22Rv1 (cell line): ENCODE results near the gene ZNF622.

ENCODE experiments used
- H3K27ac ChIP-seq: fragments of 450-650 bp; 2 replicates; pipeline ENCODE4 v1.5.1; 2017
- ZFX ChIP-seq: fragments of 450-650 bp; IDR thresholded peaks from 2 replicates; pipeline ENCODE4 v1.6.1; 2017; ENCODE audit warnings: antibody characterized with exemption, borderline replicate concordance
- TF ChIP-seq, protein P1 (sequence below): fragments of 450-650 bp; IDR thresholded peaks from 2 replicates; pipeline ENCODE4 v1.5.1; 2017; ENCODE audit warnings: mild to moderate bottlenecking

ZNF622 gene

DNA sequence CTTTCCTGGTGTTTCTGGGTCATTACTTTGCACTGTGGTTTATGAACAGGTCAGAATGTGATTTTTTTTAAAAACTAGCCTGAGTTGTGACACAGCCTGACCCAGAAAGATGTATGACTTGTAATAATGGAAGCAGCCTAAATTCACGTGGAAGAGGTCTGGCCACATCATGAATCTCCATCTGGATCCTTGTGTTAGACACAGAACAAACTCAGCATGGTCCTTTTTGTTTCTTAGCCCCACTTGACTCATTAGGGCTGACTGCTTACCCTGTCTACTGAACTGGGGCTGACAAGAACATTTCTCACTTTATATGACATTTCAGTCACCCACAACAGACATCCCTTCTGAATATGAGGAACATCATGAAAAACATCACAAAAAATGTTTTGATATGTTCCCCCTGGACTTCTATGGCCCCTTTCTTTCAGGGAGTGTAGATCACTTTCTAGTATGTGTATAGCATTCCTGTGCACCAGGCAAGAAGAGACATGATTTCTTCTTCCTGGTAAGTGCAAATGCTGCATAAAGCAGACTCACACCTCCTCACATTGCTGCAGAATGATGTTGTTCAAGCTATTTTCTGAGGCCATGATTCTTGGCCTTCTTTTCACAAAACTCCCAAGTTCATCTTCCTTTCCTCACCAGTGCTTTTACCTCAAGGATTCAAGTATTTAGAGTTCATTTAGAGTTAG, 52.3 kb downstream of the ZNF622 start:
- no peak overlapping the region for H3K27ac ChIP-seq
- TF ChIP-seq, protein P1, sequence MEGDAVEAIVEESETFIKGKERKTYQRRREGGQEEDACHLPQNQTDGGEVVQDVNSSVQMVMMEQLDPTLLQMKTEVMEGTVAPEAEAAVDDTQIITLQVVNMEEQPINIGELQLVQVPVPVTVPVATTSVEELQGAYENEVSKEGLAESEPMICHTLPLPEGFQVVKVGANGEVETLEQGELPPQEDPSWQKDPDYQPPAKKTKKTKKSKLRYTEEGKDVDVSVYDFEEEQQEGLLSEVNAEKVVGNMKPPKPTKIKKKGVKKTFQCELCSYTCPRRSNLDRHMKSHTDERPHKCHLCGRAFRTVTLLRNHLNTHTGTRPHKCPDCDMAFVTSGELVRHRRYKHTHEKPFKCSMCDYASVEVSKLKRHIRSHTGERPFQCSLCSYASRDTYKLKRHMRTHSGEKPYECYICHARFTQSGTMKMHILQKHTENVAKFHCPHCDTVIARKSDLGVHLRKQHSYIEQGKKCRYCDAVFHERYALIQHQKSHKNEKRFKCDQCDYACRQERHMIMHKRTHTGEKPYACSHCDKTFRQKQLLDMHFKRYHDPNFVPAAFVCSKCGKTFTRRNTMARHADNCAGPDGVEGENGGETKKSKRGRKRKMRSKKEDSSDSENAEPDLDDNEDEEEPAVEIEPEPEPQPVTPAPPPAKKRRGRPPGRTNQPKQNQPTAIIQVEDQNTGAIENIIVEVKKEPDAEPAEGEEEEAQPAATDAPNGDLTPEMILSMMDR: no peak
- no peak for TF ChIP-seq ZFX

DNA sequence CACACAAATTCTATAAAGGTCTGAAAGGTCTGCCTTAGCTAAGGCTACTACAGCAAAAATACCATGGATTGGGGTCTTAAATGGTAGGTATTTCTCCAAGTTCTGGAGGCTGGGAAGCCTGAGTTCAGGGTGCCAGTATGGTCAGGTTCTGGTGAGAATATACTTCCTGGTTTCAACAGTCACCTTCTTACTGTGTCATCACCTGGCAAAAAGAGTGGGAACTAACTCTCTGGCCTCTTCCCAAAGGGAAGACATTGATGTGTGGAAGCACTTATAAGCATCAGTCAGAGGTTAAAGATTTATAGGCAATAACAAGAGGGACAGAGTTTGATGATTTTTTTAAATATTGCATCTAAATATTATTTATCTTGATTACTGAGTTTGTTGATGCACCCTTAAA, 53.0 kb downstream of the ZNF622 start:
- H3K27ac ChIP-seq: no peak overlapping the region
- TF ChIP-seq, protein P1: no peak
- no peak for TF ChIP-seq ZFX

DNA sequence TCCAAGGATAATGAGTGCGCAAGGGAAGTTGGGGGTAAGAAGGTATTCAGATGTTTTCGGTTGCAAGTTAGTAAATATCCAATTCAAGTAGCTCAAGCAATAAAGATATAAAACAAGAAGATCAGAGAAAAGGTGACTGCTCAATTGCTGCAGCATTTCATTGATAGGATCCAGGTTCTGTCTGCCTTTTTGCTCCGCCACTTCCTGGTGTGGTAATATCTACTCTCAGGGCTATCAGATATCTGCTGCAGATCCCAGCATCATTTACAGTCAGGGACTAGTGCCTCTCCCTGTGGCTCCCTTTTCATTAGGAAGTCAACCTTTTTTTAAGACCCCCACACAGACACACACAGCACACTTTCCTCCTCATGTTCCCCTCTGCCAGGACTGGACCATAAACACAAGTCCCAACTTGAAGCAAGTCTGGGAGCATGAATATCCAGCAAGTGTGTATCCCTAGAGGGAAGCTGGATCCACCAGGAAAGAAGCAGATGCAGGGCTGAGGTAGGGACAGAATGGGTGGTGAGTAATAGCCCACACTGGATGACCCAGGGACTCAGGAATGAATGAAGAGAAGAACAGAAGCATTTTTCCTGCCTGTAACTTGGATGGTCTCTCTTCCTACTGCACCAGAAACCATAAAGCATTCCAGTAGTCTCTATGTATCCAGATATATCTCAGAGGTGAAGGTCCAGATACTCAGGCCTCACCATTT, 53.7 kb downstream of the ZNF622 start:
- H3K27ac ChIP-seq: no peak overlapping the region
- TF ChIP-seq ZFX: no peak
- TF ChIP-seq, protein P1: no peak

DNA sequence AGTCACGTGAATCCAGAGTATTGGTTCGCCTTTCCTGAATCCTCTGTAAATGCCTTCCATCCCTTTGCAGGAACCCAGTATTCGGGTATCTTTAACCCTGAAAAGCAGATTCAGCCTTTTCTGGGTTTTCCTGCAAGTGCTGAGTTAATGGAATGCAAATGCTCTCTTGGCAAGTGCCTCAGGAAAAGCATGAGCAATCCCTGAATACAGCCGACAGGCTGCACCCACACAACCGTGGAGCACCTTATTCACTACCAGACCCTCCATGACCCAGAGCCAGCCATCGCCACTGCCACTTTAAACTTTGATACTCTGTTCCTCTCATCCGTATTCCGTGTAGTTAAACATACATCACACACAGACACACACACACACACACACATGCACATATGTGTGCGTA, 54.4 kb downstream of the ZNF622 start:
- TF ChIP-seq ZFX: no peak
- TF ChIP-seq, protein P1: no peak
- no peak overlapping the region for H3K27ac ChIP-seq

DNA sequence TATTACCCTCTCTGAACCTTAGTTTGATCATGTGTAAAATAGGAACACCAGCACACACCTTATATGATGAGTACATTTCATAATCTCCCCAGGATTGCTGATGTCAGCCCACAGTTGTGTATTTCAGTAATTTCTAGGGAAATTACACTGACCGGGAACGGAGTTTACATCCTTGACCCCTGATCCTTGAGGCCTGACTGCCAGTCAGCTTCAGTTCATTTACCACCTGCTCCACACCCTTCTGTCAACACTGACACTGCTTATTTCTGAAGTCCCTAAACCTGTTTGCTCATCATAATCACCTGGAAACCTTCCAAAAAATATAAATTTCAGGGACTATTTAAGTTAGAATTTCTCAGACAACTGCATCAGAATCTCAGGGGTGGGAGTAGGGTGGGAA, 55.3 kb downstream of the ZNF622 start:
- no peak overlapping the region for H3K27ac ChIP-seq
- TF ChIP-seq, protein P1: no peak
- no peak for TF ChIP-seq ZFX

DNA sequence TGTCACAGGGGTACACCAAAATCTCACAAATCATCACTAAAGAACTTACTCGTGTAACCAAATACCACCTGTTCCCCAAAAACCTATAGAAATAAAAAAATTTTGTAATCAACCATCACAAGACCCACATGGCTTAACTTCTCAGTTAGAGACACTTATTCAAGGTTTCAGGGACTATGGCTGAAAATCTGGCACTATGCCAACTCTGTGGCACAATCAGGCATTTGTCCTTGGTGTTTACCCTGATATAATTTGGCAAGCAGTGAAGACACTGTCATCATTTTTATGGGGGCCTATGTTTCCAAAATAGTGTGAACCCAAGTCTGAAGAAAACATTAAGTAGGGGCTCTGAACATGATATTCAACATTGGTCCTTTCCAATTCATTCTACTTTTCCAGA, 59.0 kb downstream of the ZNF622 start:
- no peak for TF ChIP-seq ZFX
- TF ChIP-seq, protein P1: no peak

DNA sequence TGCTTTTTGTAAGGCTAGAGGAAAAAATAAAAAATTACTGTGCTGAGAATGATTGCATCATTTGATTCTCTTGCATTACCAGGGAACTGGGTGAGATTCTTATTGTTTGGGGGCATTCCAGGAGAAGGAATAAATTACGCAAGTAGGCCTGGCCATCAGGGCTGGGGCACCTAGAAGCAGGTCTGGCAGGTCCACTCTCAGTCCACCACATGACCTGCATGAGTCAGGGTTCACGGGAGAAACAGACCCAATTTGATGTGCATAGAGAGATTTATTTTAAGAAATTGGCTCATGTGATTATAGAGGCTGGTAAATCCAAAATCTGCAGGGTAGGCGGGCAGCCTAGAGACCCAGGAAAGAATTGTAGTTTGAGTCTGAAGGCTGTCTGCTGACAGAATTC, 59.6 kb downstream of the ZNF622 start:
- no peak overlapping the region for H3K27ac ChIP-seq
- TF ChIP-seq, protein P1: no peak
- TF ChIP-seq ZFX: no peak

More for the DNA sequence above, 59.0 kb downstream of the ZNF622 start:
- H3K27ac ChIP-seq: no peak overlapping the region
